Measurements from ENCODE around the gene ATXN8OS.

DNA sequence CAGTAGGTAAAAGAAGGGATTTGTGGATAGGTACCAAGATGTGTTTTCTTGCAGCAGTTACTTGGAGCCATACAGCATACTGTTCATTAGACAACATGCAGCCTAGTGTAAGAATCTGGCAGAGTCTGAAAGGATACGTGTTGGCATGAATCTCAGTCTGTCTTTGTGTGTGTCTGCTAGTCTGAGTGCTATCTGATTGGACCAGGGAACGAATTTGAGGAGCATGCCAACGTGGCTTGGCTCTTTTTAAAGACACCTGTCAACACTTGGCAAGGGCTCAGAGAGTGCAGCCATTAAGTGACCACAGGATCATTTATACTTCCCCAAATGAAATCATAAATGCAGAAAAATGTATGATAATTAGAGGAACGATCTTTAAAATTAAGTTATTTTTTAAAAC is 27.6 kb upstream of the ATXN8OS start:
- TF ChIP-seq, protein P1, sequence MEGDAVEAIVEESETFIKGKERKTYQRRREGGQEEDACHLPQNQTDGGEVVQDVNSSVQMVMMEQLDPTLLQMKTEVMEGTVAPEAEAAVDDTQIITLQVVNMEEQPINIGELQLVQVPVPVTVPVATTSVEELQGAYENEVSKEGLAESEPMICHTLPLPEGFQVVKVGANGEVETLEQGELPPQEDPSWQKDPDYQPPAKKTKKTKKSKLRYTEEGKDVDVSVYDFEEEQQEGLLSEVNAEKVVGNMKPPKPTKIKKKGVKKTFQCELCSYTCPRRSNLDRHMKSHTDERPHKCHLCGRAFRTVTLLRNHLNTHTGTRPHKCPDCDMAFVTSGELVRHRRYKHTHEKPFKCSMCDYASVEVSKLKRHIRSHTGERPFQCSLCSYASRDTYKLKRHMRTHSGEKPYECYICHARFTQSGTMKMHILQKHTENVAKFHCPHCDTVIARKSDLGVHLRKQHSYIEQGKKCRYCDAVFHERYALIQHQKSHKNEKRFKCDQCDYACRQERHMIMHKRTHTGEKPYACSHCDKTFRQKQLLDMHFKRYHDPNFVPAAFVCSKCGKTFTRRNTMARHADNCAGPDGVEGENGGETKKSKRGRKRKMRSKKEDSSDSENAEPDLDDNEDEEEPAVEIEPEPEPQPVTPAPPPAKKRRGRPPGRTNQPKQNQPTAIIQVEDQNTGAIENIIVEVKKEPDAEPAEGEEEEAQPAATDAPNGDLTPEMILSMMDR (IDR thresholded peaks at IDR 0.05; ENCODE audit: extremely low read depth in 1 of 2, insufficient read depth in 1 of 2, low read depth in 1 of 2, low read length in 2 of 2) = no peak
- TF ChIP-seq POLR2AphosphoS5 (IDR thresholded peaks at IDR 0.05; ENCODE audit: insufficient read depth, low read depth, low read length) = no peak
